22Rv1 (cell line): ENCODE results near the gene TMEM151A.

Experiments used
- CTCF ChIP-seq: fragments of 450-650 bp; IDR thresholded peaks from 2 replicates; pipeline ENCODE4 v1.5.1; 2017; ENCODE audit warnings: mild to moderate bottlenecking
- ZFX ChIP-seq: fragments of 450-650 bp; IDR thresholded peaks from 2 replicates; pipeline ENCODE4 v1.6.1; 2017; ENCODE audit warnings: antibody characterized with exemption, borderline replicate concordance

- TF ChIP-seq CTCF (no peak), ZFX (no peak)
Observed at GRCh38 chr11:66263231-66263630, 28.5 kb upstream of the TMEM151A start.
